GM18517 (cell line): ENCODE results near the gene NAALADL2.
"Not testable (repeated sequence)": the region's sequence is repeated elsewhere in the genome, so short reads cannot be mapped to it uniquely, and the experiment has no call there.

Experiments
- ATAC-seq: cut with Tn5 transposase; IDR thresholded peaks from one replicate; pipeline ENCODE4 v1.9.1; 2021; ENCODE audit warnings: mild to moderate bottlenecking, moderate library complexity; ENCODE audit not compliant: unreplicated experiment

Gene NAALADL2

GRCh38 chr3:175716446-175716845, 857.3 kb downstream of the NAALADL2 start:
- ATAC-seq, result no peak

DNA sequence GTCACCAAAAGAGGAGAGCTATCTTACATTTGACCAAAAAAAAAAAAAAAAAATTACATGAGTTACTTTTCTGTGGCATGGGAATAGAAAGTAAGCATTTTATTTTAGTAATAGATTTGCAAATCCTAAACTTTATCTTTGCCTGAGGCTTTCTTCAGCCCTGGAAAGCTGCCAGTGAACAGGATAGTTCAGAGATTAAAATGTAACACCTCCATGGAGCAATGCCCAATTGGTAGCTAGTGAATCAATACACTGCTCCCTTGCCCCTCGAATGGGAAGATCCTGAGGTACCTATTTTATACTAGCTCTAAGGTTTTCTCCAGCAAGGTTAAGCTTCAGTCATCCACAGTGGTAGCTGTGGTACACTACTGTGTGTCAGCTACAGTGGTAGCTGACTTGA, 867.1 kb downstream of the NAALADL2 start:
- ATAC-seq, result no peak

- no peak for ATAC-seq
Observed at GRCh38 chr3:175728566-175728965, 869.4 kb downstream of the NAALADL2 start.

DNA sequence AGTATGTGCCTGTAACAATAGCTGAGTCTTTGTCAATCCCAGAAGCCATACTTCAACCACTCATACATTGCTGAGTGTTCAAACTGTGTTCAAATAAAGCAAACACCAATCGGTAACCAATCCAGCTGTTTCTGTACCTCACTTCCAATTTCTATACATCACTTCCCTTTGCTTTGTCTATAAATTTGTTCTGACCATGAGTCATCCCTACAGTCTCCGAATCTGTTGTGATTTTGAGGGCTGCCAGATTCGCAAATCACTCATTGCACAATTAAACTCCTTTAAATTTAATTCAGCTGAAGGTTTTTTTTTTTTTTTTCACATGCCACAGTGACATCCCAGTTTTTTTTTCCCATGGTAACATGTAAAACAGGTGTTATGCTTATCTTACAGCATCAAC, 870.3 kb downstream of the NAALADL2 start:
- ATAC-seq, result no peak

DNA sequence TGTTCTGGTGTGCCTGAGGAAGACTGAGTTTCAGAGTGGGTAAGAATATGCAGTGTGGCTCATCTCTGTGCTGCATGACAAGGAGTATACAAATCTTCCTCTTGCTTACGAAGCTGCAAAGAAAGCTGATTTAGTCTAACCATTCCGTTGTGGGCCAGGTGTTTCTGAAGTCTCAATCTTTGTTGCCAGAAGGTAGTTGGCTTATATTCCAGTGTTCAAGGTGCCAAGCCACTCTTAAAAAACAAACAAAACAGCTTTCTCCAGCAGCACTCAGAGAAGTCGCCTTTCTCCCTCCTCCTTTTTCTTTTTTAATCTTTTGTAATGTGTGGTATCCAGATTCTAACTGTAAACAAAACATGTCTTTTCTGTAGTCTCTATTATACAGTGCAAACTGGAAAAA, 872.4 kb downstream of the NAALADL2 start:
- no peak for ATAC-seq

GRCh38 chr3:175732017-175732416, 872.9 kb downstream of the NAALADL2 start:
- ATAC-seq, result no peak

- ATAC-seq, result no peak
Observed at GRCh38 chr3:175735866-175736265, 876.7 kb downstream of the NAALADL2 start.

DNA sequence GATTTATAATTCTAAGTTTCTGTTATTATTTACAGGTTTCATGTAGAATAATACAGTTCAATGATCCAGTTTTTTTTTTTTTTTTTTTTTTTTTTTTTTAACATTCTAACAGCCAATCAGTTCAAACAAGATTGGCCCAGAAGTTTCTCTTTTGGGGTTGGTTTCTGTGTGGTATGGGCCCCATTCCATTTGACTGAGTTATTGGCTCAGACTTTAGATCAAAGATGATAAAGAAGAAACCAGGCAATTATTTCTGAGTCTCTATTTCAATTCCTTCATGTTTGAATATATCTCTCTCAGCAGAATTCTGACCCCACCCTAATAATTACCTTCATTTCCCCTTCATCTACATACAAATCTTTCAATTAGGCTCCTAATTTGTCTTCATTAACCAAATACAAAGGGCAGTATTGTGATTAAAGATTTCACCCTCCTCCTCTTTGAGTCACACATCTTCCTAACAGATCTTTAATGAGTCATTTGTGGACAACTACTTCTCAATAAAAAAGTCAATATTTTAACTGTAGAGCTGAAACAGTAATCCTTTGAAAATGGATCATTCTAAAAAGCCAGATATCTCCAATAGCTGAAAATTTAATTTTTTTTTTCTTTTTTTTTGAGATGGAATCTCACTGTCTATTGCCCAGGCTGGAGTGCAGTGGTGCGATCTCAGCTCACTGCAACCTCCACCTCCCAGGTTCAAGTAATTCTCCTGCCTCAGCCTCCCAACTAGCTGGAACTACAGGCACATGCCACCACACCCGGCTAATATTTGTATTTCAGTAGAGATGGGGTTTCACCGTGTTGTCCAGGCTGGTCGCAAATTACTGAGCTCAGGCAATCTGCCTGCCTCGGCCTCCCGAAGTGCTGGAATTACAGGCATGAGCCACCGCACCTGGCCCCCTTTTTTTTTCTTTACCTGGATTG, 878.8 kb downstream of the NAALADL2 start:
- no peak for ATAC-seq

- ATAC-seq, result no peak
Observed at GRCh38 chr3:175741951-175742350, 882.8 kb downstream of the NAALADL2 start.

- no peak for ATAC-seq
Observed at GRCh38 chr3:175743733-175744400, 884.7 kb downstream of the NAALADL2 start.

DNA sequence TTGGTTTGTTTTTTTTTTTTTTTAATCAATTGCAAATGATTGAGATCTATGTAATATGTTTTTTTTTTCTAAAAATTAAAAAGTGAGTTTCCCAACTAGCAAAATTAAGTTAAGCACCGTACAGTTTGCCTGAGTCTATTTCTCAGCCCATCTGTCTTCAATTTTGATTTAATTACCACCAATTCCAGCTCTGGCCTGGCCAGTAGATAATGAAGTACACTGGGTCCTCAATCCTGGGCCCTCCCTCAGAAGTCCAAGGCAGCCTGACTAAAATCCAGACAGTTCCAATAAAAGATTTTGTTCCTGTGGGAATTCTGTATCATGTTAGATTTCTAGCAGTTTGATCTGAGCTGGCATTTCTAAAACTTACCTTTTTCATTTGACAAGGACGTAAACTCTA, 887.2 kb downstream of the NAALADL2 start:
- ATAC-seq, result no peak

DNA sequence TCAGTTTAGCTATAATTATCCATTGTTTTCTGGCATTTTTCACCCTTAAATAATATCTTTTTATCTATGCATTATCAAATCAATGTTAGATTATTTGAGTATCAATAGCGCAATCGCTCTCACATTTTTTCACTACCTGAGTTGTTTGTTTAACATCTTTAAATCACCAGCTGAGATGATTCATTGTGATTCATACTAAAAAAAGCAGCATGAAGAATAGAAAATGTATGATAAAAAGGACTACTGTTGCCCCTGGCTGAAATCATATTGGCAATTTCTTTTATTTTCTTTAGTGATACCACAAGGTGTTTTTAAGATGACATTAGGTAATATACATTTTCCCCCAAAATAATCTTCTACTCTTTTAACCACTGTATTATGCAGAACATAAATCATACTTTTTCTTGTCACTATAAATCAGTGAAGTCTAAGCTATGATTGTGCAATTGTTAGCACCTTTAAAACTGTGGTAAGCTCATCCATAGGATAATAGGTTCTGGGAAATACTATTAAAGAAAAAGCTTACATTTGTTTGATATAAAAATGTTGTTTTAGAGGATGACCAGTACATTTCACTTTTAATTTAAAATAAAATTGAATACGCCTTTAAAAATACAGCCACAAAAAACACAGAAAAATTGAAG, 889.1 kb downstream of the NAALADL2 start:
- no peak for ATAC-seq

DNA sequence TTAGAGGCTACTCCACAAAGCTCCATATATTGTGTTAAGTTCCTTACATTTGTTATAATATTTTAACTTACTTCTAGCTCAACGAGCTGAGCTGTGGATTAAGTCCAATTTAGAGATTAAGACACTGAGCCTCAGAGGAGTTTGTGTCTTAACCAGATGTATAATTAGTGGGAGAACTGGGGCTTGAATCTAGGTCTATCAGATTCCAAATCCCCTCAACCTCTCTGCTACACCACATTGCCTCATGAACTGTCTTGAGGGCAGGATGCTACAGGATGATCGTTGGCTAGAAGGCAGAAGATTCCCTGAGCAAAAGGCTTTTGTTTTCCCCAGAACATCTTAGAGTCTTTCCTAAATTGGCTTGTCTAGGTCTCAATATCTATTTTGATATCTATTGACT, 890.8 kb downstream of the NAALADL2 start:
- ATAC-seq, result no peak

- no peak for ATAC-seq
Observed at GRCh38 chr3:175751089-175751488, 892.0 kb downstream of the NAALADL2 start.

DNA sequence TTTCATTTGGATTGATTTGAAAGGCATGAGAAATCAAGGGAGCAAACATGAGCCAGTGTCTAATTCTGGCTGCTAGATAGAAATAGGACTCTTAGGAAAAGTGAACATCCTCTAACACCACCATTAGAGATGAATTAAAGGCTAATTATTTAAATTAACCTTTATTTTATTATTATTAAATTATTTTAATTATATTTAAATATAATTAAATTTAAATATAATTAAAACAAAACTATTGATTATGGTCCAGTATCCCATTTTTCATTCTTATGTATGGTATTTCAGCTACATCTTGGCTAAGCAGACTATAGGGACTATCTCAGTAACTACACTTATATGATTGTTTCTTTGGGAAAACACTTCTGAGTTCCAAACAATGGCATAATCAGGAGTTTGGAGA, 904.8 kb downstream of the NAALADL2 start:
- ATAC-seq, result no peak

DNA sequence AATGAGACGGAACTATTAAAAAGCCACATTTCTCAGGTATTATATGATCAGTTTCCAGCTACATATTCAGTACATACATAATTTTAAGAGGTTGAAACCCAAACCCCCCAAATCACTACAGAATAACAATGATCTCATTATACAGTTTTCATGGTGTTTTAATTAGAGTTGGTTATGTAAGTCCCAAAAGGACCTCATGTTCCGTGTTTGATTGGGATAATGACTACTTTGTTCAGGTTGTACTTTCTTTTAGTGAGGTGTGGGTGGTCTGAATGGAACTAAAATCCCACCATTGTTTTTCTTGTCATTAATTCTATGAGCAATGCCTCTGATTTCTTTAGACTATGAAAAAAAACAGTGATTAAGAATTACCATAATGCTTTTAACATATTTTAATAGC, 905.6 kb downstream of the NAALADL2 start:
- ATAC-seq, result no peak

- no peak for ATAC-seq
Observed at GRCh38 chr3:175770426-175770825, 911.3 kb downstream of the NAALADL2 start.

DNA sequence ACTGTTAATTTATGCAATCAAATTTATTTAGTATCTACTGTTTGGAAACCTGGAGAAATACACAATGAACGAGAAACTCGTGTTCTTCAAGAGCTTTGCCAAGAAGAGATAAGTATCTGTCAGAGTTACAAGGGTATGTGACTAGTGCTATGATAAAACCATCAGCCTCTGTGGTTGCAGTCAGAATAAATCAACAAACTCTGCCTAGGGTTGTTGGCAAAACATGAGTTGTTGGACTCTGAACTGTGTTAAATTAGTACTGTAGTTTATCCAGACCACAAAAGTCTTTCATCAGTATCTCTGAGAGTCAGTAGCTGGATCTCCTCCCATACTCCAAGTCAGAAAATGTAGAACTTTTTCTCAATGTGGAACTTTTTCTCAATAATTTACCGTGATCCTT, 918.4 kb downstream of the NAALADL2 start:
- no peak for ATAC-seq

DNA sequence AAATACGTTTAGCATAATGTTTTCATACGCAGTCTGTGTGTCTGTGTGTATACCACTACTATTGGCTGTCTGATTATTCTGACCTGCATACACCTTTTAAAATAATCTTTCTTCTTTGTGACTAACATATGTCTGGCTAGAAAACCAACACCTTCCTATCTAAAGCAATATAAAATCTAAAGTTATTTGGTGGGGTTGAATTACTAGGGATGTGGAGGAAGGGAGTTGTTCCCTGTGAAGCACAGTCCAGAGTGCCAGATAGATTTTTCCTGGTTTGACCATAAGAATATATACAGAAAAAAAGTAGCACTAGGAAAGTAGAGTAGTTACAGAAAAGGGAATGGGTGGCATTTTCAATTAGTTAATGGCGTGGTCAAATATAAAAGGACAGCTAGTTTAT, 918.8 kb downstream of the NAALADL2 start:
- no peak for ATAC-seq

- no peak for ATAC-seq
Observed at GRCh38 chr3:175778994-175779393, 919.9 kb downstream of the NAALADL2 start.

DNA sequence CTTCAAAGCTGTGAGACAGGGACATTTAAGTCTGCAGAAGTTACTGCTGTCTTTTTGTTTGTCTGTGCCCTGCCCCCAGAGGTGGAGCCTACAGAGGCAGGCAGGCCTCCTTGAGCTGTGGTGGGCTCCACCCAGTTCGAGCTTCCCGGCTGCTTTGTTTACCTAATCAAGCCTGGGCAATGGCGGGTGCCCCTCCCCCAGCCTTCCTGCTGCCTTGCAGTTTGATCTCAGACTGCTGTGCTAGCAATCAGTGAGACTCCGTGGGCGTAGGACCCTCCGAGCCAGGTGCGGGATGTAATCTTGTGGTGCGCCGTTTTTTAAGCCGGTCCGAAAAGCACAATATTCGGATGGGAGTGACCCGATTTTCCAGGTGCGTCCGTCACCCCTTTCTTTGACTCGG, 928.0 kb downstream of the NAALADL2 start:
- ATAC-seq, result not testable (repeated sequence)

GRCh38 chr3:175792245-175792644, 933.1 kb downstream of the NAALADL2 start:
- ATAC-seq, result no peak
